ENCODE measurements around the gene C3orf33. TPM values are rescaled to one million over a fixed set of nuclear protein-coding genes. Genes with fewer than 3 reads are reported as not detected.
"Not testable (repeated sequence)": the region's sequence is repeated elsewhere in the genome, so short reads cannot be mapped to it uniquely, and the experiment has no call there.

C3orf33 gene
- total and polyA plus RNA-seq, 12 donors: 3.5 to 17.1 (median 12.6) TPM

DNA sequence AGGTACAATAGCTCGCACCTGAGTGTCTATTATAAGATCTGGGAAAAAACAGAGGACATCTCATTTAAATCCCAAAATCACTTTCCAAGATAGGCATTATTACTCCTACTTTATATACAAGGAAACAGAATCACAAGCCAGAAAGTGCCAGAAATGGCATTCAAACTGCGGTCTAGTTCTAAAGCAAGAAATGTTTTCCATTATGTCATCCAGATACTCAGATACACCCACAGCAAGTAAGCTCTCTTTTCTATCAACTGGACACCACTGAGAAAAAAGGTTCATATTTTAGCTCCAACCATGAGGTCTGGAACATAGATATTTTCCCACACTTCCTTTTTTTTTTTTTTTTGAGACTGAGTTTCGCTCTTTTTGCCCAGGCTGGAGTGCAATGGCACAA is 40.0 kb upstream of the C3orf33 start:
- 85 to 90% (median 86%) methylated on average over 3 of the region's 3 CpGs for WGBS, 4 donors
- Histone ChIP-seq H3K4me1 (replicated peaks in 1 of 2) (peaks cover 3 to 67% of the 10 kb centered on the region in 2 donors), H3K27me3 (no peaks in the 10 kb centered on the region), H3K9me3 (replicated peaks in 1 of 3) (no peaks in the 10 kb centered on the region), H3K36me3 (replicated peaks in 1 of 2) (no peaks in the 10 kb centered on the region), H3K4me3 (no peak overlapping the region), H3K27ac (peak overlapping the region in 1 of 5 donors; percentile 36)
- intact Hi-C loops (cut with DNase I): no loop called here
- no peak for TF ChIP-seq POLR2A (IDR thresholded peaks at IDR 0.05)
- TF ChIP-seq, protein P1, sequence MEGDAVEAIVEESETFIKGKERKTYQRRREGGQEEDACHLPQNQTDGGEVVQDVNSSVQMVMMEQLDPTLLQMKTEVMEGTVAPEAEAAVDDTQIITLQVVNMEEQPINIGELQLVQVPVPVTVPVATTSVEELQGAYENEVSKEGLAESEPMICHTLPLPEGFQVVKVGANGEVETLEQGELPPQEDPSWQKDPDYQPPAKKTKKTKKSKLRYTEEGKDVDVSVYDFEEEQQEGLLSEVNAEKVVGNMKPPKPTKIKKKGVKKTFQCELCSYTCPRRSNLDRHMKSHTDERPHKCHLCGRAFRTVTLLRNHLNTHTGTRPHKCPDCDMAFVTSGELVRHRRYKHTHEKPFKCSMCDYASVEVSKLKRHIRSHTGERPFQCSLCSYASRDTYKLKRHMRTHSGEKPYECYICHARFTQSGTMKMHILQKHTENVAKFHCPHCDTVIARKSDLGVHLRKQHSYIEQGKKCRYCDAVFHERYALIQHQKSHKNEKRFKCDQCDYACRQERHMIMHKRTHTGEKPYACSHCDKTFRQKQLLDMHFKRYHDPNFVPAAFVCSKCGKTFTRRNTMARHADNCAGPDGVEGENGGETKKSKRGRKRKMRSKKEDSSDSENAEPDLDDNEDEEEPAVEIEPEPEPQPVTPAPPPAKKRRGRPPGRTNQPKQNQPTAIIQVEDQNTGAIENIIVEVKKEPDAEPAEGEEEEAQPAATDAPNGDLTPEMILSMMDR (IDR thresholded peaks at IDR 0.05): no peak
- no peak for DNase-seq

DNA sequence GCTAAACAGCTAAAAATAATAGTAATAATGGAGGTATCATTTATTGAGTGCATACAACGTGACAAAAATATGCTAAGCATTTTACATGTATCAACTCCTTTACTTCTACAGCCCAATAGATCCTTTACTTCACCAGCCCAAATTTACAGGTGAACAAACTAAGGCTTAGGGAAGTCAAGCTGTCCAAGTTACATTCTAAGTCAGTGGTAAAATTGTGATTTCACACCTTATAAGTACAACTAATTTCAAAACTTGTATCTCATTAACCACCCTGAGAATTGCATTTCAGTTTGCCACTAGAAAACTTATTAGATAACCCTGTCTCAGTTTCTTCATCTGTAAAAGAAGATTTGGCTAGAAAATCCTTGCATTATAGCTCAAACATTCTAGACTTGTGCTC is 37.5 kb upstream of the C3orf33 start:
- intact Hi-C loops (cut with DNase I): no loop called here

DNA sequence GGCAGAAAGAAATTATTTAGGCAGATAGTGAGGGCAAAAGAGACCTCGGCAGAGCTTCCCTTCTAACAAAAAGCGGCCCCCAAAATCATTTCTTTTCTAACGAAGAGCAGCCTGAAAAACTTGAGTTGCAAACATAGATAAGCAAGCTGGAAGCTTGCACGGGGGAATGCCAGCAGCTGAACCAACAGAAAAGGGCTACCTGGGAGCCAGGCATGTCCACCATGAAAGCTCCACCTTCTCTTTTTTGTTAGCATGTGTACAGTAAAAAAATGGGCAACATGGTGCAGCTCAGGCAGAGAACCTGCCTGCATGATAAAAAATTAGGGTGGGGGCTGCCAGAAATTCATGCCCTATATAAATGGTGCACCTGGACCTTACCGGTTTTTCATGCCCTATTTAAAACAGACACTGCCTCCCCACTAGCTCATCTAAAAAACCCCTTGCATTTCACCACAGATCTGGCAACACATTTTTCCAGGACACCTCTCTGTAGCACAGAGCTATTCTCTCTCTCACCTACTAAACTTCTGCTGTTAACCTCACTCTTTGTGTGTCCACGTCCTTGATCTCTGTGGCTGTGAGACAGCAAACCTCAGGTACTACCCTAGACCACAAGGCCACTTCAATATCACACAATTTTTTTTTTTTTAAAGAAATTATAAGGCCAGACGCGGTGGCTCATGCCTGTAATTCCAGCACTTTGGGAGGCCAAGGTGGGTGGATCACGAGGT is 29.4 kb upstream of the C3orf33 start:
- TF ChIP-seq, protein P1 (IDR thresholded peaks at IDR 0.05): no peak

More for the DNA sequence above, 37.5 kb upstream of the C3orf33 start:
- no peaks in the 10 kb centered on the region for H3K27me3 ChIP-seq
- no peak overlapping the region for H3K4me3 ChIP-seq
- peaks cover 0 to 42% of the 10 kb centered on the region in 2 donors for H3K4me1 ChIP-seq (replicated peaks in 1 of 2)
- 70 to 87% (median 82%) methylated on average over 1 of the region's 1 CpG for WGBS, 4 donors
- TF ChIP-seq POLR2A (IDR thresholded peaks at IDR 0.05): no peak
- TF ChIP-seq, protein P1 (IDR thresholded peaks at IDR 0.05): no peak
- no peaks in the 10 kb centered on the region for H3K36me3 ChIP-seq (replicated peaks in 1 of 2)
- H3K9me3 ChIP-seq (replicated peaks in 1 of 3): no peaks in the 10 kb centered on the region
- DNase-seq: no peak
- no peak overlapping the region for H3K27ac ChIP-seq

DNA sequence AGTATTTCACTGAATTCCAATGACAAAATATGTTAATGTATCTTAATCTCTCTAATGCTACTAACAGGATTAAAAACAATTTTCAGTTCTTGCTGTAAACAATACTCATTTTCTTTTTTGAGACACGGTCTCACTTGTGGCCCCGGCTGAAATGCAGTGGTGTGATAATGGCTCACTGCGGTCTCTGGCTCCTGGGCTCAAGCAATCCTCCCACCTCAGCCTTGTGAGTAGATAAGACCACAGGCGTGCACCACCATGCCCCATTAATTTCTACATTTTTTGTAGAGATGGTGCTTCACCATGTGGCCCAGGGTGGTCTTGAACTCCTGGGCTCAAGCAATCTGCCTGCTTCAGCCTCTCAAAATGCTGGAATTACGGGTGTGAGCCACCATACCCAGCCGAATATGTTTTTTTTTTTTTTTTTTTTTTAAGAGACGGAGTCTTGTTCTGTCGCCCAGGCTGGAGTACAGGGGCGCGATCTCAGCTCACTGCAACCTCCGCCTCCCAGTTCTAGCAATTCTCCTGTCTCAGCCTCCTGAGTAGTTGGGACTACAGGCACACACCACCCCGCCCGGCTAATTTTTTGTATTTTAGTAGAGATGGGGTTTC is 22.5 kb upstream of the C3orf33 start:
- H3K36me3 ChIP-seq (replicated peaks in 1 of 2): peaks cover 0 to 13% of the 10 kb centered on the region in 2 donors
- H3K4me3 ChIP-seq; DNase-seq; H3K4me1 ChIP-seq (replicated peaks in 1 of 2); H3K27me3 ChIP-seq; H3K9me3 ChIP-seq (replicated peaks in 1 of 3); intact Hi-C loops (cut with DNase I); H3K27ac ChIP-seq: not testable (repeated sequence)
- 93 to 97% (median 96%) methylated on average over 11 to 13 of the region's 13 CpGs for WGBS, 4 donors

More for the DNA sequence above, 29.4 kb upstream of the C3orf33 start:
- no peak for DNase-seq
- Histone ChIP-seq H3K9me3 (replicated peaks in 1 of 3) (no peaks in the 10 kb centered on the region), H3K36me3 (replicated peaks in 1 of 2) (no peaks in the 10 kb centered on the region), H3K27ac (no peak overlapping the region), H3K27me3 (no peaks in the 10 kb centered on the region), H3K4me3 (no peak overlapping the region), H3K4me1 (replicated peaks in 1 of 2) (peaks cover 0 to 11% of the 10 kb centered on the region in 2 donors)
- 89 to 93% (median 90%) methylated on average over 9 of the region's 9 CpGs for WGBS, 4 donors
- intact Hi-C loops (cut with DNase I): no loop called here
